GM12874 (cell line): ENCODE data around the gene CXCR1.

Source experiments
- TF ChIP-seq, protein P1 (sequence below): IDR thresholded peaks from 2 replicates; pipeline ENCODE4 v1.5.1; 2011; ENCODE audit warnings: low read depth, mild to moderate bottlenecking, control low read depth, low read length, moderate library complexity; ENCODE audit not compliant: insufficient read depth

The CXCR1 gene

DNA sequence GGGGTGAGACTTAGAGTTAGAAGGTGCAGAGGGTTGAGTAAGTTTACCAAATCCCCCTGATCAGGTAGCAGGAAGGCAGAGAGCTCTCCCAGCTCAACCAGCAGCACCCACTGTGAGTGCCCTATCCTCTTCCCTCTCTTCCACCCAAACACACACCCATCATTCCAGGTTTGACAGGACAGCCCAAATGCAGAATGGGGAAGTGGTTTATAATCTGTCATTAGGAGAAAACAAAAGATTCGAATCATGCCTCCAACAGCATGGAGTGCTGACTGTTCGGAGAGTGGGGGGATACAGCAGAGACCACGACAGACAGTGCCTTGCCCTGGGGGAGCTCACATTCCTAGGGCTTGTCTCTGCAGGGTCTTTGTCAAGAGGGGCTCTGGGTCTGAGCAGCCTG lies 29.2 kb downstream of the CXCR1 start:
- TF ChIP-seq, protein P1, sequence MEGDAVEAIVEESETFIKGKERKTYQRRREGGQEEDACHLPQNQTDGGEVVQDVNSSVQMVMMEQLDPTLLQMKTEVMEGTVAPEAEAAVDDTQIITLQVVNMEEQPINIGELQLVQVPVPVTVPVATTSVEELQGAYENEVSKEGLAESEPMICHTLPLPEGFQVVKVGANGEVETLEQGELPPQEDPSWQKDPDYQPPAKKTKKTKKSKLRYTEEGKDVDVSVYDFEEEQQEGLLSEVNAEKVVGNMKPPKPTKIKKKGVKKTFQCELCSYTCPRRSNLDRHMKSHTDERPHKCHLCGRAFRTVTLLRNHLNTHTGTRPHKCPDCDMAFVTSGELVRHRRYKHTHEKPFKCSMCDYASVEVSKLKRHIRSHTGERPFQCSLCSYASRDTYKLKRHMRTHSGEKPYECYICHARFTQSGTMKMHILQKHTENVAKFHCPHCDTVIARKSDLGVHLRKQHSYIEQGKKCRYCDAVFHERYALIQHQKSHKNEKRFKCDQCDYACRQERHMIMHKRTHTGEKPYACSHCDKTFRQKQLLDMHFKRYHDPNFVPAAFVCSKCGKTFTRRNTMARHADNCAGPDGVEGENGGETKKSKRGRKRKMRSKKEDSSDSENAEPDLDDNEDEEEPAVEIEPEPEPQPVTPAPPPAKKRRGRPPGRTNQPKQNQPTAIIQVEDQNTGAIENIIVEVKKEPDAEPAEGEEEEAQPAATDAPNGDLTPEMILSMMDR = no peak

DNA sequence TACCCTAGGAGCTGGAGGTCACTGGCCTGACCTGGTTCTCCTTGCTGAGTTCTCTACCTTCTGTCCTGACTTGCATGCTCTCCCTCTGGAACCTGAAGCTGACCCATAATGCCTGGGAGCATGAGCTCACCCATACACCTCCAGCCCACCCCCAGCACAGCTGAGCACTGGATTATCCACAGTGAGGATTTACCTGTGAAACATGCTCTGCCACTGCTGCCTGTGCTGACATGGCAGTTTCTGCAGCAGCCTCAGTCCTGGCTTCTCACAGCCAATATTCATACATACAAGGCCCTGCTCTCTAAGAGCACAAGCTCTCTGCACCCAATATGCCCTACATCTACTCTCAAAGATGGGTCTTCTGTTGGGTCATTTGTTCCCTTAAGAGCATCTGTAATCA lies 35.9 kb downstream of the CXCR1 start:
- TF ChIP-seq, protein P1 = no peak

DNA sequence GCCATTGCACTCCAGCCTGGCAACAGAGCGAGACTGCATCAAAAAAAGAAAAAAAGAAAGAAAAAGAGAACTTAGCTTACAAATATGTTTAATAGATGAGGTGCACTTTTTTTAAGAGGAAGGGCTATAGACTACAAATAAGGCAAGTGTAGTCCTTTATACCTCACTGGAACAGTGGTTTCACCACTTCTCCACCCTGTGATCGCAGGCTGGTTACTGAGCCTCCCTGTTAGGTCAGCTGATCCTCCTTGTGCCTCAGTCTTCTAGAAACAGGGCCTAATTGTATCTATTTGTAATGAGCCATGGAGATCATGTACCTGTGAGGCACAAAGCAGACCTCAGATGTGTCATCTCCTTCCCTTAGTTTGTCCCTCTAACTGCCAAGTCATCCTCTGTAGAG lies 36.4 kb downstream of the CXCR1 start:
- TF ChIP-seq, protein P1 = no peak

DNA sequence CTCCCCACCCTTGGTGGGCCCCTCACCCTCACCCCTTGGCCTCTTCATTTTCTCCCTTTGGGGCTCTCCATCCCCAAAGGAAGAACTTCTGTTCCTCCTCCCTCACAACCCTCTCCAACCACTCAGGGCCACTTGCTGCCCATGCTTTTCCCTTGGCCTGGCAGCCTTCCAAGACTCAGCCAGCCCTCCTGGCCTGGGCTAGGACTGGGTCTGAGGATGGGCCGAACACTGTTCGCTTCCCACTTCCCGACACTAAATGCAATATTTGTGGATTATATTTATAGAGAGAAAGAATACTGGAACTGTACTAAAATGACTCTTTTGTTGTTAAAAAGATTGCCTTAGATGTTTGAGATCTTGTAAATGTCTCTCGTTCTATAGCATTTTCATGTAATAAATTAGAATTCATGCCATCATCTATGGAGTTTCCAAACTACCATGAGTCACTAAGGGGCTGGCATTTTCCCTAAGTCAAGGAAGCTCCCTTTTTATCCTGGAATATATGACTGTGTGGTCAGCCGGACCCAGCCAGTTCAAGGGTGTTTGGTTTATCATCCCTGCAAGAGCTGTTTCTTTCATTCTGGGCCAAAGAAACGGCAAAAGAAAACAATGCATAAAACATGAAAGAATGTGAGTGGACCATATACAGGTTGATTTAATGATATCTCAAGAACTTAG lies 37.2 kb downstream of the CXCR1 start:
- TF ChIP-seq, protein P1 = no peak

DNA sequence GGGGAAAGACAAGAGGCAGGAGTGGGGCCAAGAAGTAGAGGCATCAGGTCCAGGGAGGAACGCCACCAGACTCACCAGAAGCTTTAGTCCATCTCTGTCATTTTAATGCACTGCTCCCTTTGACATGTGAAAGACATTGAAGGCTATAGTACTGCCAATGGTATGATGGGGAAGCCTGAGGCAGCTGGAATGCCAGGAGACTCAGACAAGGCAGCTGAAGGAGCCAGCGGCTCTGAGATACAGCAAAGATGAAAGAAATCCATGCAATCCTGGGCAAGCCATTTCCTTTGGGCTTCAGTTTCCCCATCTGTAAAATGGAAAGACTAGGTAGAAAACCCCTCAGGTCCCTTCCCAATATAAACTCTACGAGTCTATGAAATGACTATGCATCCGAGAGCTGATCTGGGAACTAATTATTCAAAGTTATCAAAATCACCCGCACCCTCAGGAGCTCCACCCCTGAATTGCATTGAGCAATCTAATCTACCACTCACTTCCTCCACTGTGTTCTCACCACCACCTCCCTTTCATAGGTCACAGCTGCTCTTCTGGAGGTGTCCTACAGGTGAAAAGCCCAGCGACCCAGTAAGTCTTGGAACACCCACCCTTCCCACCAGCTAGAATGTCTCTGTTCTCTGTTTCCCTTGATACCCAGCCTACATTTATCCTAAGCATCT lies 37.8 kb downstream of the CXCR1 start:
- TF ChIP-seq, protein P1 = no peak

DNA sequence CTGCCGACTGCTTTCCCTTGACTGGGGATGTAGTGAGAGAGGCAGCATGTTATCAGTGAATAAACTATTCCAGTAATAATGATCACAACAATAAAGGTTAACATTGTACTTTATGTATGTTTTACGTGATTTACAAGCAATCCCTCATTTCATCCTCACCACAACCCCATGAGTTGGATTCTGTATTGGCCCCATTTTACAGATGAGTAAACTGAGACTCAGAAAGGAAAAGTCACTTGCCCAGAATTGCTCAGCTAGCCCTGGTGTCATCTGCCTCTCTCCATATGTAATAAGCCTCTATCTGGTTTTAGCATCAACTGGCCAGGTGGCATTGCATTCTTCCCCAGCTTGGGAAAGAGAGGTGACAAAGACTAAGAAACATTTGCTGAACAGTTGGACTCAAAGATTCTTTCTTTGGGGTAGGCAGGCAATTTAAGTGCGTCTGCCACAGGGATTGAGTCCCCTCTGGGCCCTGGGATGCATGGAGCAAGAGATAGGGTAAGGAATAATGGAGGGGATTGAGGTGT lies 38.8 kb downstream of the CXCR1 start:
- TF ChIP-seq, protein P1 = no peak

DNA sequence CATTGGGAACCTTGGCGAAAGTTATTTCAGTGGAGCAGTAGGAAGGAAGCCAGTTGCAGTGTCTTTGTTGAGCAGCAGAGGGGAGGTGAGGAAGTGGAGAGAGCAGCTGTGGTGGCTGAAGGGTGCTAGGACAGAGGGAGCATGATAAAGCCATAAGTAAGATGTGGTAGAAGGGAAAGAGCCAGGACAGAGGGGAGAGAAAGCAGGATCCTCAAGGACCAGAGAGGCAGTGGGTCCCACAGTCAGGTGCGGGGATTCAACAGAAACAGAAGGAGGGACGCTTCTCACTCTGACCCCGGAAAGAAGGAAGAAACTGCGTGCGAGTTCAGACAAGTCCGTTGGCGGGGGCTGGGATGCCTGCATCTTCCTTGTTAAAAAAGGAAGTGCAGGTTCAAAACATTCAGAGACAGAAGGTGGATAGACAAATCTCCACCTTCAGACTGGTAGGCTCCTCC lies 41.1 kb downstream of the CXCR1 start, which contains the start of gene CXCR2:
Gene CXCR2, plus strand, starts transcription at position 403 of the 455 bp plus-strand sequence. CDS start 8,774 bp downstream, outside the sequence.
- TF ChIP-seq, protein P1 = no peak
